HFF-Myc (cell line): ENCODE data around the gene SLC37A3.
A peak's percentile ranks its signal among the peaks of the same experiment; 100 is the strongest.
"Not testable (repeated sequence)": the region's sequence is repeated elsewhere in the genome, so short reads cannot be mapped to it uniquely, and the experiment has no call there.

Source experiments
- DNase-seq: peaks from one replicate; pipeline ENCODE4 v3.0.0-alpha.2; 2011; ENCODE audit warnings: low read depth; ENCODE audit errors: extremely low read depth
- H3K4me3 ChIP-seq: replicated peaks from 2 replicates; pipeline ENCODE4 v1.5.1; 2011; ENCODE audit warnings: low read depth, mild to moderate bottlenecking, control low read depth, low read length
- TF ChIP-seq, protein P1 (sequence below): IDR thresholded peaks from 2 replicates; pipeline ENCODE4 v1.5.1; 2012; ENCODE audit warnings: mild to moderate bottlenecking, low read depth, low read length, control low read depth; ENCODE audit errors: missing control alignments

Gene SLC37A3

DNA sequence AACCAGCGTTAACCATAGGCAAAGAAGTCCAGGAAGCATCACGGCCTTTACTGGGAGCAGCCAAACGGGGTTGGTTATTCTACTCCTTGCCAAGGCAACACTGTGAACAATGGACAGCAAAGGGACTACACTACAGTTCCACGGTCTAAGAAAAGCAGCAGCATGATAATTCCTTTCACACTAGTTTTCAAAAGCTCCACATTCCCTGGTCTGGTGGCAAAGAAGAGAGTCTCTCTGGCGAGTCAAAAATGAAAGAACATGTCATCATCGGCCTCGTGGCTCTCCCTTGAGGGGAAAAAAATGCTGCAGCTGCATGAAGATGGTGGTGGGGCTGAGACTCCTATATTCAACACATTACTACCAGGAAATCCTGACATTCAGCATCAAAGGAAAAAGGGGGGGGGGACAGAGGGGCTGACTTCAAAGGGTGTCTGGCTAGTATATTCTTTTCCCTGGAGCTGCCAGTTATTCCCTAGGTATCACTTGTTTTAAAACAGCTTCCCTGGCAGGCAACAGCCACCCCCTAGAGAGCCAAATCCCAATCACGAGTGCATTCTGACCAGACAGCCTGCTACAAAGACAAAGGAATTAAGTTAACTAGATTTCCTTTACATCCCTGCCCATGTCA lies 49.1 kb downstream of the SLC37A3 start:
- TF ChIP-seq, protein P1, sequence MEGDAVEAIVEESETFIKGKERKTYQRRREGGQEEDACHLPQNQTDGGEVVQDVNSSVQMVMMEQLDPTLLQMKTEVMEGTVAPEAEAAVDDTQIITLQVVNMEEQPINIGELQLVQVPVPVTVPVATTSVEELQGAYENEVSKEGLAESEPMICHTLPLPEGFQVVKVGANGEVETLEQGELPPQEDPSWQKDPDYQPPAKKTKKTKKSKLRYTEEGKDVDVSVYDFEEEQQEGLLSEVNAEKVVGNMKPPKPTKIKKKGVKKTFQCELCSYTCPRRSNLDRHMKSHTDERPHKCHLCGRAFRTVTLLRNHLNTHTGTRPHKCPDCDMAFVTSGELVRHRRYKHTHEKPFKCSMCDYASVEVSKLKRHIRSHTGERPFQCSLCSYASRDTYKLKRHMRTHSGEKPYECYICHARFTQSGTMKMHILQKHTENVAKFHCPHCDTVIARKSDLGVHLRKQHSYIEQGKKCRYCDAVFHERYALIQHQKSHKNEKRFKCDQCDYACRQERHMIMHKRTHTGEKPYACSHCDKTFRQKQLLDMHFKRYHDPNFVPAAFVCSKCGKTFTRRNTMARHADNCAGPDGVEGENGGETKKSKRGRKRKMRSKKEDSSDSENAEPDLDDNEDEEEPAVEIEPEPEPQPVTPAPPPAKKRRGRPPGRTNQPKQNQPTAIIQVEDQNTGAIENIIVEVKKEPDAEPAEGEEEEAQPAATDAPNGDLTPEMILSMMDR, result no peak
- DNase-seq, result no peak
- no peak overlapping the region for H3K4me3 ChIP-seq

DNA sequence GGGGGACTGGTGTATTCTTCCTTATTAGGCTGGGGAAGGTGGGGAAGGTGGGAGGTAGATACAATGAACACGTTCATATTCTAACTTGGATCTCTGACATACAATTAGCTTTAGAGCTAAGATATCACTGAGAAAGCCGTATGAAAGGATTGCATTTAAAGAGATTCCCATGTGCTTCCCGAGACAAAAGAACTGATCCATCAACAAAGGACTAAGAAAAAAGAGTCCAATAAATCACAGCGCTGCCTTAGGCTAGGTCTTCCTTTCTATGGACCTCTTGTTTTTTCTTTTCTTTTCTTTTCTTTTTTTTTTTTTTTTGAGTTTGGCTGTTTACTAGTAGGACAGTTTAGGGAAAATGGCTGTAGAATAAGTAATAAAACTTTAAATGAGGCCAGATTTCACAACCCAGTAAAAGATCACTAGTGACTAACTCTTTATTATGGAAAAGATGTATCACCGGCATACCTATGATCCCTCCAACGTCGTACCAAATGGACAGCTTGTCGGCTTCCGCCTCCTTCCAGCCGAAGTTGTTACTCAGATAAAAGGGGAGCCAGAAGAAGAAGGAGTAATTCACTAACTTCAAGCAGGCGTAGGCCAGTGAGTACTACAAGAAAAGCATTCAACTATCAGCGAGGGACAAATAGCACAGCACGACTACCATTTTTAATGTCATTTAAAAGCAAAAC lies 50.0 kb downstream of the SLC37A3 start:
- TF ChIP-seq, protein P1, result no peak
- H3K4me3 ChIP-seq, result no peak overlapping the region
- DNase-seq, result no peak

DNA sequence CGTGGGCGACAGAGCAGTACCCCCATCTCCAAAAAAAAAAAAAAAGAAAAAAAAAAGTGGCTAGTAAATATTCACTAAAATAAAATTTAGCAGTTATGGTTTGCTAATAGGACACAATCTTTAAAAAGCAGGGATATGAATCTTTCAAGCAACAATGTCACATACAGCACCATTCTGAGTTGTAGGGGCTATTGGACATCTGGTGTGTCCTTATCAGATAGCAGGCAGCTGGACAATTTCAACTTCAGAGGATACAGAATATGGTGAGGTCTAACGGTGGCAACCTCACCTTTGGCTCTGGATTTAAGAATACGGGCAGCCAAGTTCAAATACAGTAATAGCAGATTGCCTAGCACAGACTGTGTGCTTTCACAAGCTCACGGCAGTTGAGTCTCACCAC lies 51.1 kb downstream of the SLC37A3 start:
- TF ChIP-seq, protein P1, result no peak
- H3K4me3 ChIP-seq, result no peak overlapping the region

DNA sequence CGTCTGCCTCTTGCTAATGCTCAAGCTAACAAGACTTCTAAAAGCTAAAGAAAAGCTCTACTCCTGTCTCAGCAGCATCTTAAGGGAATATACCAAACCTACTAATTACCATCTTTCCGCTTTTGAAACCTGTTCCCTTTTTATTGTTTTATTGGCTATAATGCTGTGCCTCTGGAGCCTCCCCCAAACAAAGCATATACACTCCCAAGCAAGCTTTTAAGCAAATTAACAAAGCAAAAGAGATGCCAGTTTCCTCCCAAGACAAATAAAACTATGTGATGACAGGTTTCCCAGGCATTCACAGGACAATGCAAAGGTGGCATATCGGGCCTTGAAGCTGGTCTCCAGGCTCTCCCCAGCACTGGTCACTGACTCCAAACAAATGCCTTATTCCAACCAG lies 52.9 kb downstream of the SLC37A3 start:
- DNase-seq, result no peak

More for the DNA sequence above, 51.1 kb downstream of the SLC37A3 start:
- no peak for DNase-seq

DNA sequence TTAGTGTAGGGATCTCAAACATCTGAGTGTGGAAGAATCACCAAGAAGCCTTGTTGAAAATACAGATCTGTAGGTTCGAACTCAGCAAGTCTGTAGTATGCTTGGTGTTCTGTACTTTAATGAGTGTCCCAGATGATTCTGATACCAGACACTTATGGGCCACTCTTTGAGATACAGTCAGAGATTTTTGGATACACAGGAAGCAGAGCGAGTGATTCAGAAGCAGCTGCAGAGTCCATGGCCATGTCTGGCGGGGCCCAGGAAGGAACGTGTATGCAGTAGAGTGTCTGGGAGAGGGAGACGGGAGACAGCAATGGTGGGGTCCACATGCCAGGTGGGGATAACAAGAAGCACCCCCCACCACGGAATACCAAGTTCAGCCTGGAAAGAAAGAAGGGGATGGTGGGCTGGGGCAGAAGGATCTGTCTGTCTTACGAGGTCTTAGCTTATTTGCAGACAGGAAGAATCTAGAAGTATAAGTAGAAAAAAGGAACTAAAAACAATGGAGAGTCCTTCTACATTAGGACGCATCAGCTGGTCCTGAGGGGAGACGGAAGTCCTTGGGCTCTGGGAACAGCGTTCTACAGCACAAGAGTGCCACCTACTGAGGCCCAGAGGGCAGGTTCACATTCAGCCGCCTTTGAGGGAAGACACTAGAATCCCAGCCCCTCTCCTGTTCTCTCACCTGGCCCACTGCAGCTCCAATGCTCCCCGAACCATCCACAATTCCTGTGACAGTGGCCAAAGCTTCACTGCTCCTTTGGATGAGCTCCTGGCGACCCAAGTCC lies 55.4 kb downstream of the SLC37A3 start:
- no peak for DNase-seq
- H3K4me3 ChIP-seq, result no peak overlapping the region
- TF ChIP-seq, protein P1, result peak; percentile 33

More for the DNA sequence above, 52.9 kb downstream of the SLC37A3 start:
- TF ChIP-seq, protein P1, result no peak
- no peak overlapping the region for H3K4me3 ChIP-seq

DNA sequence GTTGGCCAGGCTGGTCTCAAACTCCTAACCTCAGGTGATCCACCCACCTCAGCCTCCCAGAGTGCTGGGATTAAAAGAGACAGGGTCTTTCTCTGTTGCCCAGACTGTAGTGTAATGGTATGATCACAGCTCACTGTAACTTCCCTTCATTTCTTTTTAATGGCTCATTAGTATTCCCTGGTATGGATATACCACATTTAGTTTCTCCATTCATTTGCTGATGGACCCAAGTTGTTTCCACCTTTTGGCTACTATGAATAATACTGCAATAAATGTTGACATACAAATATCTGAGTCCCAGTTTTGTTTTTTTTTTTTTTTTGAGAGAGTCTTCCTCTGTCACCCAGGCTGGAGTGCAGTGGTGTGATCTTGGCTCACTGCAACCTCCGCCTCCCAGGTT lies 59.4 kb downstream of the SLC37A3 start:
- H3K4me3 ChIP-seq, DNase-seq: not testable (repeated sequence)

DNA sequence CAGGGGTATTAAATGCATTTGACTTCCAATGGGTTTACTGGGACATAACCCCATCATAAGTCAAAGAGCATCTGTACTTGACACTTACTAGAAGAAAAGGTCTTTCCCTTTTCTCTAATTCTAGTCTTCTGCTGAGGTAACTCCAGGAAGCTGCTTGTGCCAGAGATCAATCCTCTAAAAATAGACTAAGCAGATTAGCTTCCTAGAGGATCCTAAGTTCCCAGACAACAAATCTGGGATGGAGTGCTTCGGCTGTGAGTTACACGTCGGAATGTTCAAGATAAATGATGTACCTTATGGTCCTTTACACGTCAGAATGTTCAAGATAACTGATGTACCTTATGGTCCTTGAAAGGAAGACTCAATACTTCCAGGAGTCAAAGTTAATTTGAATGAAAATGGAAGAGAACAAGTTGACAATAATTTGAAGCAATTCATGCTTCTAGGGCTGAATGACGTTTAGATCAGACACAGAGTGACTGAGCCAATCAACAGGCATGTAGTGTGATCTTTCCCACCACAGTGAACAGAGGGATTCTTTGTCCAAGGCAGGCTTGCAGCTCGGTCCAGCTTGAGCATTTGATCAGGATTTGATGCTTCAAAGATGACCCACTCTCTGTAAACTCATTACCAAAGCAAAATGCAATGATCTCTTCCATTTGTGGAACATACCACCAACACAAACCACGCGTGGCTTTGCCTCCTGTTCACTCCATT lies 63.8 kb downstream of the SLC37A3 start:
- no peak for DNase-seq
- TF ChIP-seq, protein P1, result no peak
- H3K4me3 ChIP-seq, result no peak overlapping the region
